Upper lobe of right lung (tissue), 1 donor: ENCODE measurements around the gene TMEM150C. TPM values are rescaled to one million over a fixed set of nuclear protein-coding genes. Genes with fewer than 3 reads are reported as not detected.

Source experiments
- ATAC-seq: fragments of 200-7000 bp; cut with Tn5 transposase; one replicate; pipeline ENCODE4 v1.9.1; 2020; ENCODE audit warnings: mild to moderate bottlenecking, moderate library complexity
- DNase-seq: peaks from one replicate; pipeline ENCODE4 v3.0.0-alpha.2; 2020
- H3K27ac ChIP-seq: fragments of 200-600 bp; one replicate; pipeline ENCODE4 v1.8.0; 2022
- H3K27me3 ChIP-seq: fragments of 200-600 bp; one replicate; pipeline ENCODE4 v1.8.0; 2022; ENCODE audit warnings: mild to moderate bottlenecking
- H3K36me3 ChIP-seq: fragments of 200-600 bp; one replicate; pipeline ENCODE4 v1.8.0; 2022
- H3K4me1 ChIP-seq: fragments of 200-600 bp; one replicate; pipeline ENCODE4 v1.8.0; 2022
- H3K4me3 ChIP-seq: fragments of 200-600 bp; one replicate; pipeline ENCODE4 v1.8.0; 2022; ENCODE audit warnings: mild to moderate bottlenecking
- H3K9me3 ChIP-seq: fragments of 200-600 bp; one replicate; pipeline ENCODE4 v1.8.0; 2022
- CTCF ChIP-seq: fragments of 200-600 bp; IDR thresholded peaks from one replicate; pipeline ENCODE4 v1.8.0; 2022; ENCODE audit warnings: antibody characterized with exemption
- intact Hi-C: fragments of 100-400 bp; cut with DNase I; formaldehyde crosslinking; loops from one replicate; pipeline ENCODE4 v1.11.0; 2022
- total RNA-seq: library from RNA; stranded (reverse); fragmentation: NEBNext Ultra II Directional; extraction: Animal tissue kit (Norgen Biotek cat#: 25700); gene quantifications from one replicate; pipeline ENCODE4 v1.2.1, GENCODE V29; 2021
- donor health status: DM: no; HTN: yes; CAD: no; lungs with severe emphysema.

The TMEM150C gene
- total RNA-seq, 1 donor from 2014 or later, result 5.9 TPM

- H3K9me3 ChIP-seq, result no peaks in the 10 kb centered on the region
- H3K36me3 ChIP-seq, result no peaks in the 10 kb centered on the region
- intact Hi-C loops, result no loop called here
- no peak for ATAC-seq
- no peaks in the 10 kb centered on the region for H3K4me1 ChIP-seq
- TF ChIP-seq CTCF, result no peak
- H3K27ac ChIP-seq, result no peak overlapping the region
- no peak overlapping the region for H3K4me3 ChIP-seq
- no peaks in the 10 kb centered on the region for H3K27me3 ChIP-seq
- DNase-seq, result no peak
Measured at GRCh38 chr4:82491251-82491960, 70.4 kb downstream of the TMEM150C start.

- Histone ChIP-seq H3K27ac (no peak overlapping the region), H3K4me1 (no peaks in the 10 kb centered on the region), H3K9me3 (no peaks in the 10 kb centered on the region), H3K27me3 (no peaks in the 10 kb centered on the region), H3K4me3 (no peak overlapping the region), H3K36me3 (no peaks in the 10 kb centered on the region)
- no peak for ATAC-seq
- intact Hi-C loops, result no loop called here
- no peak for TF ChIP-seq CTCF
- no peak for DNase-seq
Measured at GRCh38 chr4:82489987-82490386, 71.8 kb downstream of the TMEM150C start.

- DNase-seq (no peak), ATAC-seq (no peak)
- no peak for TF ChIP-seq CTCF
- Histone ChIP-seq H3K27me3 (no peaks in the 10 kb centered on the region), H3K27ac (no peak overlapping the region), H3K9me3 (no peaks in the 10 kb centered on the region), H3K4me1 (no peaks in the 10 kb centered on the region), H3K36me3 (no peaks in the 10 kb centered on the region), H3K4me3 (no peak overlapping the region)
- intact Hi-C loops, result no loop called here
Measured at GRCh38 chr4:82489076-82489475, 72.7 kb downstream of the TMEM150C start.

GRCh38 chr4:82484996-82485783 lies 76.6 kb downstream of the TMEM150C start:
- intact Hi-C loops, result no loop called here

GRCh38 chr4:82482387-82482786 lies 79.4 kb downstream of the TMEM150C start:
- ATAC-seq, result no peak
- H3K27ac ChIP-seq, result no peak overlapping the region
- no peaks in the 10 kb centered on the region for H3K9me3 ChIP-seq
- H3K4me1 ChIP-seq, result no peaks in the 10 kb centered on the region
- intact Hi-C loops, result no loop called here
- no peaks in the 10 kb centered on the region for H3K27me3 ChIP-seq
- no peaks in the 10 kb centered on the region for H3K36me3 ChIP-seq
- no peak for TF ChIP-seq CTCF
- no peak overlapping the region for H3K4me3 ChIP-seq
- DNase-seq, result no peak

More at GRCh38 chr4:82484996-82485783, 76.6 kb downstream of the TMEM150C start:
- Histone ChIP-seq H3K4me3 (no peak overlapping the region), H3K36me3 (no peaks in the 10 kb centered on the region), H3K9me3 (no peaks in the 10 kb centered on the region), H3K27ac (no peak overlapping the region), H3K27me3 (no peaks in the 10 kb centered on the region), H3K4me1 (no peaks in the 10 kb centered on the region)
- DNase-seq (no peak), ATAC-seq (peak; percentile 43)
- no peak for TF ChIP-seq CTCF
